Hippocampal formation (tissue), 2 donors: Measurements from ENCODE around the gene ACTMAP.

Source experiments
- DNase-seq, 2 donors: peaks; one replicate each; lab custom pipeline; 2025; lab: John Stamatoyannopoulos, UW

Gene ACTMAP

DNA sequence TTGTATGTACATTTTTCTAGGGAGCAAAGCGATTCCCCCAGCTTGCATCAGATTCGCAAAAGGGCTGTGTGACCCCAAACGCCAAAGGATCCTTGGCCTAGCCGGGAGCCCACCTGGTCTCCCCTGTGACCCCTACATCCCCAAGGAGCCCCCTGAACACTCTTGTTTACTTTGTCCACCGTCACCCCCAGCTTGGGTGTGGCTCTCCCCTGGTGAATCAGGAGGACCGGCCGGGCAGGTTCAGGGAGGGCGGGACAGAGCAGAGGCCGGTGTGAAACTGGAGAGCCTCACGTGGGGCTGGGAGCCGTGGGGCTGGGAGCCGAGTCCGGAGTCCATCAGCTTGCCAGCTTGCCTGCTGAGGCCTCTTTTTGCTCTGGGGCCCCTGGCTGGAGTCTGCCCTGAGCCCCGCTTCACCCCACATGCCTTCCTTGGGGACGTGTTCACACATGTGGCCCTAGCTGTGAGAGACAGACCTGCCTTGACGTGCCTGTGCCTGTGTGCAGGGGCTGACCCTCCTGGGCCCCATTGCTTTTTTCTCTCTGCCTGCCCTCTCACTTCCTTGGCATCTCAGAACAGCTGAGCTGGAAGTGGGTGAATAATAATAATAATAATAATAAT, 31.4 kb downstream of the ACTMAP start:
- peak in 1 of 2 donors; percentile 20 for DNase-seq

DNA sequence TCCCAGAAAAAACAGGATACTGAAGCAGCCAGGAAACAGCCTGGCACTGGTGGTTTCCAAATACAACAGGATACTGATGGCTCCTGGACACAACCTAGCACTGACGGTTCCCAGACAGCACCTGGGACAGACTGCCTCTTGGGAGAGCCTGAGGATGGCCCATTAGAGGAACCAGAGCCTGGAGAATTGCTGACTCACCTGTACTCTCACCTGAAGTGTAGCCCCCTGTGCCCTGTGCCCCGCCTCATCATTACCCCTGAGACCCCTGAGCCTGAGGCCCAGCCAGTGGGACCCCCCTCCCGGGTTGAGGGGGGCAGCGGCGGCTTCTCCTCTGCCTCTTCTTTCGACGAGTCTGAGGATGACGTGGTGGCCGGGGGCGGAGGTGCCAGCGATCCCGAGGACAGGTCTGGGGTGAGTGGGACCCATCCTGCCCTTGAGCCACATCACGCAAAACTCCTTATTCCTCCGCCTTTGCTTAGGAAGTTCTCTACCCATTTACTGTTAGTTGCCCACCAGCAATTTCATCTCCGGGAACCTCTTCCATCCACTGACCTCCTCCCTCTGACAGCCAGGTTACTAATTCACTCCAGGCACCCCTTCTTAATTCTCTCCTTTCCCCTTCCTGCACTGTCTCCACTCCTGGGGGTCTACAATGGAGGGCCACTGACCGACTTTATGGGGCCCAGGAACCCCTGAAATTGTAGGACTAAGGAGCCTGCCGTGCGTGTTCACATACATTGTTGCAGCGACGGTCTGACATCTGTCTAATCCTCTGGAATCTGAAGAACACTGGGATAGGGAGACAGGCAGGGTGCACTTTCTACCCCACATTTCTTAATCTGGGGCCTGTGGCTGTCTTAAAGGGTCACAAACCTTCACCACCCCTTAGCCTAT, 32.1 kb downstream of the ACTMAP start:
- no peak for DNase-seq

DNA sequence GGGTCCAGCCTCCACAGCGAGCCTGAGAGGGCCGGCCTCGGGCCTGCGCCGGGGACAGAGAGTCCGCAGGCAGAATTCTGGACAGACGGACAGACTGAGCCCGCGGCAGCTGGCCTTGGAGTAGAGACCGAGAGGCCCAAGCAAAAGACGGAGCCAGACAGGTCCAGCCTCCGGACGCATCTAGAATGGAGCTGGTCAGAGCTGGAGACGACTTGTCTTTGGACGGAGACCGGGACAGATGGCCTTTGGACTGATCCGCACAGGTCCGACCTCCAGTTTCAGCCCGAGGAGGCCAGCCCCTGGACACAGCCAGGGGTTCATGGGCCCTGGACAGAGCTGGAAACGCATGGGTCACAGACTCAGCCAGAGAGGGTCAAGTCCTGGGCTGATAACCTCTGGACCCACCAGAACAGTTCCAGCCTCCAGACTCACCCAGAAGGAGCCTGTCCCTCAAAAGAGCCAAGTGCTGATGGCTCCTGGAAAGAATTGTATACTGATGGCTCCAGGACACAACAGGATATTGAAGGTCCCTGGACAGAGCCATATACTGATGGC, 32.9 kb downstream of the ACTMAP start:
- no peak for DNase-seq

DNA sequence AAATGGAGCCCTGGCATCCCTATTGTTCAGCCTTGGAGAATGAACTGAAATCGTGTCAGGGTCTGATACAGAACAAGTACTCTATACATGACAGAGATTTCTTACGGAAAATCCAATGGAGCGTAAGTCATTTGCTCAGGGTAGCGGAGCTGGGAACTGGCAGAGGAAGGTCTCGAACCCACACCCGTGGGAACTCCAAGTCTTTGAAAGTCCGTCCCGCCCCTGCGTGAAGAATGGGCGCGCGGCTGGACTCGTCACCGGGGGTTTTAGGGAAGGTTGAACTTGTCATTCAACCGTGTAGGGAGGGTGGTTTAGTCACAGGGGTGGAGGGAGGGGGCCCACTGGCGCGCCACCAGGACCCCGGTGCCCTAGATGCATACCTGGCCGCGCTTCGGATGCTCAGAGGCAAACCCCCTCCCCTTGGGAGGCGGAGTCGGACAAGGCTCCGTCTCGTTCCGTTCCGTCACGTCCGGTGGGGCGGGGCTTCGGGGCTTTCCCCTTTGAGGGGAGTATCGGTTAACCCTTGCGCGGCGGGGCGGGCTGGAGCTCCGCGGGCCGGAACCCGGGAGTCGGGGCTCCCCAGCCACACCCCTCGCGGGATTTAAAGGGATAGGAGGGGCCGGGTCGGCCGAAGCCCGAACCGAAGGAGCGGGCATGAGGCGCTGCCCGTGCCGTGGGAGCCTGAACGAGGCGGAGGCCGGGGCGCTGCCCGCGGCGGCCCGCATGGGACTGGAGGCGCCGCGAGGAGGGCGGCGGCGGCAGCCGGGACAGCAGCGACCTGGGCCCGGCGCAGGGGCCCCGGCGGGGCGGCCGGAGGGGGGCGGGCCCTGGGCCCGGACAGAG, 33.6 kb downstream of the ACTMAP start, which contains the start of the genes COQ8B and ITPKC:
COQ8B (minus strand) TSS at position 405 of the 843 bp plus-strand sequence. CDS start 2,254 bp downstream, outside the sequence.
ITPKC (plus strand) TSS at position 631 of the 843 bp plus-strand sequence; CDS start at position 655, 24 bp downstream.
- peak; percentile 94 to 99 for DNase-seq

DNA sequence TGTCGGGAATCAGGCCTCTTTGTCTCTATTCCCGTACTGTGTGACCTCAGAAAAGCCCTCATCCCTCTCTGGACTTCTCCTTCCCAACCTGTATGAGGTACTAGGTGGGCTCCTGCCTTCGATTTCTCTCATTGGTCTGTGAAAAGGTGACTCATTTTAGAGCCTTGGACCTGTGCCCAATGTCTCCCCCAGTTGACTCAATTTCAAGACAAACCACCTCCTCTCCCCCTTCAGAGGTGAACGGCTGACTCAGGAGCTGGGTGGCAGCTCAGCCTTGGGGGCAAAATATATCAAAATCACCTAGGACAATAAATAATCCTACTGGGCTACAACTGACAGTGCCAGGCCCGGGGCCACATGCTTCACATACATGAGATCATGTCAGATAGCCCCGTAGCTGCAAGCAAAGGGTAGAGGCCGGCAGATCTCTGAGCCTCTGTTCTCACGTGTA, 34.2 kb downstream of the ACTMAP start:
- no peak for DNase-seq

DNA sequence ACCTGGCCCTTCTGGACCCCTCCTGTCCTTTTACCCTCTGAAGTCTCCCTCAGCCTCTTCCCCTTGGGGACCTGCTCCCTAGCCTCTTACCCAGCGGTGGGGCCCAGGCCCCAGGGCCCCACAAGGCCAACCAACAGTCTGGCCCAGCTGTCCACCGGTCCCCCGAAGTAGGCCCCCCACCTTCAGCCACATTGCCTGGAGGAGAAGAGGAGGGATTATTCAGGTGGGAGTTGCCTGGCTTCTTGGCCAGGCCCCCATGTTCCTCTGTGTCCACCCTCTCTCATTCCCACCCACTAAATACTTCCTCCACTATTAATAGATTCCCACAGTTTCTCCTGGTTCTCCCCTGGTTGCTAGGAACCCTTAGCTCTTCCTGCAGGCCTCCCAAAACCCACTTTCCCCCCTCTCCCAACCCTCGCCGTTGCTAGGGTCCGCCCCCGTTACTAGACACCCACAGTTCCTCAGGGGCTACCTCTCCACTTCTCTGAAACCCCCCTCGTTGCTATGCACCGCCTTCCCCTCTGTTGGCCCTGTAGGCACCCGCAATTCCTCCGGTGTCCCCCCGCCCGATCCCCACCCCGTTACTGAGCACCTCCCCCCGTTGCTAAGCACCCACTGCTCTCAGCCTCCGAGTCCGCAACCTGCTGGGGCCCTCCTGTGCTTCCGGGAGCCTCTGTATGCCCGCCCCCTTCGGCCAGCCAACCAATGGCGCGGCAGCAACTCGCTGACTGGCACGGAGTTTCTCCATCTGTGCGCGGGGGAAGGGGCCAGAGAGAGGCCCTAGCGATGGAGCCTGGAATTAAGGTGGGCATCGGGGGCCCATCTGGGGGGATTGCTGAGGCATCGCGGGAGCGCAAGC, 35.6 kb downstream of the ACTMAP start:
- DNase-seq: peak; percentile 90 to 91

DNA sequence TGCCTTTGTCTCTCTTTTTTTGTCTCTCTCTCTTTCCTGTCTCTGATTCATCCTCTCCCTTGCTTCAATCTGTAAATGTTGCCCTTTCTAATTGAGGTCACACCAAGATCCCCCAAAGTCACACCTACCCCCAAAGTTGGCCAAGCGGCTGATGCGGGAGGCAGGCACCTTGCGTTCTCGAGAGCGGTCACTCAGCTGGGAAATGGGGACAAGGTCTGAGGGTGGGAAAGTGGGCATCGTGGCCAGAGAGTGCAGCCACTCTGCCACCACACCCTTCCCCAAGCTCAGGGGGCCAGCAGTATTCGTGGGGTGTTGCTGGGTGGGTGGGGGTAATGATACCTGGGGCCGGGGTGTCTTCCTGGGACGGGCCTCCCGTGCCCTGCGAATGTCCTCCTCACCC, 36.3 kb downstream of the ACTMAP start:
- no peak for DNase-seq

DNA sequence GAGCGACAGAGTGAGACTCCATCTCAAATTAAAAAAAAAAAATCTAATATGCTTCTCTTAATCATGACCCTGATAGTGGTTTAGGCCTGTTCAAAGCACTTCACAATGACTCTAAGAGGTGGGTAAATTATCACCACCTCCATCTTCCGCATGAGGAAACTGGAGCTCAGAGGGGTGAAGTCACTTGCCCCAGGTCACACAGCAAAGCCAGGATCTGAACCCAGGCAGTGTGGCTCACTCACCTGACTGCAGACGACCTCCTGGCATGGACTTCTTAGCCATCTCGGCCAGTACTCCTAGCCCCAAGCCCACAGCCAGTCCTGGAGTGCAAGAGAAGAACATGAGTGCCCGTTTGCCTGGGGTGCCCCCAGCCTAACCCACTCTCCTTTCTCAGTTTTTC, 40.5 kb downstream of the ACTMAP start:
- DNase-seq: no peak

DNA sequence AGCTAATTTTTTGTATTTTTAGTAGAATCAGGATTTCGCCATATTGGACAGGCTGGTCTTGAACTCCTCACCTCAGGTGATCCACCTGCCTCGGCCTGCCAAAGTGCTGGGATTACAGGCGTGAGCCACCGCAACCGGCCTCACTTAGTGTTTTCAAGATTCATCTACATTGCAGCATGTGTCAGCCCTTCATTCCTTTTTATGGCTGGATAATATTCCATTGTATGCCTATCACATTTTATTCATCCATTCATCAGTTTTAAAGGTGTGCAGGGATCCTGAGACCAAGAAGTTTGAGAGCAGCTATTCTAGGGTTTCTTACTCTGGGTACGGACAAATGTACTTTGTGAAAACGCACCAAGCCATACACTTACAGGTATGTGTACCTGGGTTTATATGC, 42.7 kb downstream of the ACTMAP start:
- no peak for DNase-seq

DNA sequence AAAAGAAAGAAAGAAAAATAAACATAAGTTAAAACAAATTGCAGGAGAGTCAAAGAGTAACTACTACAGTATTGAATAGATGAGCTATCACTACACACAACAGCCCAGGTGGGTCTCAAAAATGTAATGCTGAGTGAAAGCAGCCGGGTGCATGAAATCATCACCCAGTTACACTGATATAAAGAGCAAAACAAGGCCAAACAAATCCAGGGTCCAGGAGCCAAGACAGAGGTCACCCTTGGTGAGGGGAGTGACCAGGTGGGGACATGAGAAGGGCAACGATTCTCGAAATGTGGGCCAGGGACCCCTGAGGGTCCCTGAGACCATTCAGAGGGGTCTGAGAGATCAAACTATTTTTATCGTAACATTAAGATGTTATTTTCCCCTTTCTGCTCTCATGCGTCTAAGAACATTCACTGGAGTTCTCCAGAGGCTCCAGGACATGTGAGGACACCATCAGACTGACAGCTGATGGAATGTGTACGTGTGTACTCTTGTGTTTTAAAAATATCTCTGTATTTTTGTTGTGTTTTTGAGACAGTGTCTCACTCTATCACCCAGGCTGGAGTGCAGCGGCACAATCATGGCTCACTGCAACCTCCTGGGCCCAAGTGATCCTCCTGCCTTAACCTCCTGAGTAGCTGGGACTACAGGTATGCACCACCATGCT, 44.2 kb downstream of the ACTMAP start:
- no peak for DNase-seq

DNA sequence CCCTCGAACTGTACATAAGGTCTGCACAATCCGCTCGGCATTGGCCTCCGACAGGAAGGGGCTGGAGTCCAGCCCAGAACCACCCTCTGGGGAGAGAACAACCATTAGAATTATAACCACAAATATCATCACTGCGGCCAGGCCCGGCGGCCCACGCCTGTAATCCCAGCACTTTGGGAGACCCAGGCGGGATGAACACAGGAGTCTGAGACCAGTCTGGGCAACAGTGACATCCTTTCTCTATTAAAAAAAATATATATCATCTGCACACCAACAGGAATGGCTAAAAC, 45.0 kb downstream of the ACTMAP start:
- DNase-seq: no peak

DNA sequence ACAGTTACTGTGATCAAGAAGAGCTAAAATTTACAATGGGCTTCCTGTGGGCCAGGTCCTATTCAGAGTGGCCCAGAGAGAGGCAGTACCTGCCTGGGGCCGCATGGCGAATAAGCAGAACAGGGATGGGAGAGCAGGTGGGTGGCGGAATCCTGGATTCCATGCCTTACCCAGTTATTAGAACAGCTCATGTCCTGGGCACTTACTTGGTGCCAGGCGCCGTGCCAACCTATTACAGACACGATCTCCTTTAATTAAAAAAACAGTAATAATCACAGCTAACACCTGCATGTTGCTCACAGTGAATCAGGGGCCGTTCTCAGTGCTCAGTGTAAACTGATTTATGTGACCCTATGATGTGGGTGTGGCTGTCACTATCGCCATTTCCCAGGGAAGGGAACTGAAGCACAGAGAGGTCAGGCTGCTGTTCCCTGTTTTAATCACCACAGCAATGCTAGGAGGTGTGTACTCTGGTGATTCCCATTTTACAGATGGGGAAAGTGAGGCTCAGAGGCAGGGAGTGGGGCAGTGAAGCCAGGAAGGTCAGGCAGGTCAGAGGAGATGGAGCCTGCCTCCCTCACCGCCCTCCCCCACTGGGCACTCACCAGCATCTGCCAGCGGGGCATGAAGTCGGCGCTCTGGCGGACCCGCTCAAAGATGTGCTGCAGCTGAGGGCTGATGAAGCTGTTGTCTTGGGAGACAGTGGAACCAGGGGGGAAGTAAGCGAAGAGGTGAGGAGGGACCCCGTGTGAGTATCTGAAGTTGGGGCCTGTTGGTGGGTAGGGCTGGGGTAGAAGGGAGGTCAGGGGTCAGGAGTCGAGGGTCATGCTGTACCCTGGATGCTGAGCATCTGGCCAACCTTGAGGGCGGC, 45.6 kb downstream of the ACTMAP start:
- no peak for DNase-seq

DNA sequence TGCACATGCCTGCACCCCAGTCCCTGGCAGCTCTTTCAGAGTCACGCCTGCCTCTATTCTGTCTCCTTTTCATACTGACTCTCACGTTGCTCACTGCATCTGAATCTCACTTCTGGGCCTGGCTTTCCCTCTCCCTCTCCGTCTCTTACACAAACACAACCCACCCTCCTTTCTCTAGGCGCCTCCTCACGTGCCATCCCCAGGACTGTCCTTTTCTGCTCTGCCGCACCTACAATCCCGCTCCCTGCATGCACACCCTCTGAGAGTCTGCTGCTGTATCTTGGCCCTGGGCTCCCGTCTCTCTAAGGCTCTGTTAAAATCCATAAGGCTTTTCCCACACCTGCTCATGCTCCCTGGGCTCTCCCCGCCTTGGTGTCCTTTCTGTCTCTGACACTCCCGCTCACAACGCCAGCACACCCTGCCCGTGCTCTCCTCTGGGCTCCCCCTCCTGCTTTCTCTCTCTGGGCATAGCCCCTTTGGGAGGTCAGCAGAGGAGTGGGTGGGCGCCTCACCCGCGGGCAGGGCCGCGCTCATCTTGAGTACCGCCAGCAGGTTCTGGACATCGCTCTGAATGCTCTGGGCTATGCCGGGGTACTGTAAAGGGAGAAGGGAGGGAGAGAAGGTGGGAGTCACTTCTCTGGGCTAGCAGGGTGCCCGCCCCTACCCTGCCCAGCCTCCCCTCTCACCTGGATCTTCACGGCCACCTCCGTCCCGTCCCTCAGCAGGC, 47.1 kb downstream of the ACTMAP start:
- no peak for DNase-seq

DNA sequence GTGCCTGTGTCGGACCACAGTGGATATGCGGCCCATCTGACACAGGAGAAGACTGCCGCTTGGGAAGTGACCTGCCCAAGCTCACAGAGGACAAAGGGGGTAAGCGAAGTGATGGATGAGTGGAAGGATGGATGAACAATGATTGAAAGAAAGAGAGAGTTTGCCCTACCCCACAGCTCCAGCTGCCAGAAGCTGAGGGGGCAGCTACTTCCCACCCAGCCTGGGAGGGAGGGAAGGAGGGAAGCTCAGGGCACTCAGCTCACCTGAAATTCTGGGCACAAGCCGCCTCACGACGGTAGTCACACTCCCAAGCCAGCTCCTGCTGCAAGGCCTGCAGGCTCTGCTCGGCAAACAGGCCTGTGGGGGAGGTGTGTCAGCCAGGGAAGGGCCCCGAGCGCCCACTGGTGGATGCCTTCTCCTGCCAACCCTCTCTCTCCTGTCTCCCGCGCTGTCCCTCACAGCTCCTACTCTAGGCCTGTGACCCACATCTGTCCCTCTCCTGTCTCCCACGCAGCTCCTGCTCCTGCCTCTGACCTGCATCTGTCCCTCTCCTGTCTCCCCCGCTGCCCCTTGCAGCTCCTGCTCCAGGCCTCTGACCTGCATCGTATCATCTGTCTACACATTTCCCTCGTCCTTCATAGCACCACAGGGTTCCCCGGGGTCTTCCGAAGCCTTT, 47.8 kb downstream of the ACTMAP start:
- peak in 1 of 2 donors; percentile 13 for DNase-seq

DNA sequence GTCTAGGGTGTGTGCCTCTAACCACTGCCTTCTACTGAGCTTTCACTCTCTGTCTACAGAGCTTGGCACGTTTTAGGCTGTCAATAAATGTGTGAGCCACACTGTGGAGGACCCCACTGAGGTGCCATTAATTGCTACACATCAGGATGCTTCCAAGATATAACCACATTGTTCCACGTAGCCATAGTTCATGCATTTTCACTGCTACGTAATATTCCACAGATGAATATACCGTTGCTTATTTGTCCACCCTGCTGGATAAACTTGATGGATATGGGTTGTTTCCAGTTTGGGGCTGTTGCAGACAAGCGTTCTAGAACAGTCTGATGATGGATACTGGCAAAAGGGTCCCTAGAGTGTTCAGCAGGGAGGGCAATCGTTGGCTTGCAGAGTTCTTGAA, 48.5 kb downstream of the ACTMAP start:
- no peak for DNase-seq

DNA sequence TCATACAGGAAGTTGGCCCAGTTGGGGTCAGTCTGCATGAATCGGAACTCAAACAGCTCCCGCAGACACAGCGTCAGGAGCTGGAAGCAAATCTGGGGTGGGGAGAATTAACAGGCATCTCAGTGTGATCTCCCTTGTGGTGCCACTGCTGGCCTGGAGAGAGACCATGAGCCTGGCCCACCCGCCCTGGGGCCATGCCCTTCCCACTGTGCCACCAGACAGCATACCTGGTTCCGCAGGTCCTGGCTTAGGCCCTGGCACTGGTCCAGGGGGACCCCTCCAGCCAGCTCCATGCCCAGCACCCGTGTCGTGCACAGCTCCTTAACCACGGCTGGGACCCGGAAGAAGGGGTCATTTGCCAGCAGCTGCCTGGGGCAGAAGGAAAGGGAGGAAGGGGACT, 50.2 kb downstream of the ACTMAP start:
- DNase-seq: no peak

DNA sequence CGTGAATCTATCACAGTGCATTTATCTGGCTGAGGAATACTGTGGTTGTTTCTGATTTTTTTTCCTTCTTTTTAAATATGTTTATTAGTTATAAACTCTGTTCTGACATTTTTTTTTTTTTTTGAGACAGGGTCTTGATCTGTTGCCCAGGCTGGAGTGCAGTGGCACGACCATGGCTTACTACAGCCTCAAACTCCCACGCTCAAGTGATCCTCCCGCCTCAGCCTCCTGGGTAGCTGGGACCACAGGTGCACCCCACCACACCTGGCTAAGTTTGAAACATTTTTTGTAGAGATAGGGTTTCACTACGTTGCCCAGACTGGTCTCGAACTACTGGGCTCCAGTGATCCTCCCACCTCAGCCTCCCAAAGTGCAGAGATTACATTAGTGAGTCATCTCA, 53.3 kb downstream of the ACTMAP start:
- no peak for DNase-seq

DNA sequence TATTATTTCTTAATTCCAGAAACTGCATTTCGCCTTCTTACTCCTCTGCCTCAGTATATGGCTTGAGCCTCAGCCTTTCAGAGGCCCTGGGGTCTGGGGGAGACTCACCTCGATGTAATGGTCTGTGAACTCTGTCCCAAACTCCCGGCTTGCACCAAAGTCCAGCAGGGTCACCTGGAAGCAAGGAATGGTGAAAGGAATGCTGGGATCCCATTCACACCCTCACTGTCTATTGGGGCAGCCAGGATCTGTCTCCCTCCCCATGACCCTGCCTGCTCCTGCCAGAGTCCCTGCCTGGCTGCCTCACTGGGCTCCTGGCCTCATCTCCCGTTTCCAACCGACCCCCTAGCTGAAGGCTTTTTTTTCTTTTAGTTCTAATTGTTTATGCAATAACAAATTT, 54.4 kb downstream of the ACTMAP start:
- DNase-seq: no peak
